AG08396 (cell line): Measurements from ENCODE around the gene ZBED4.

Experiments
- DNase-seq: peaks from one replicate; pipeline ENCODE4 v3.0.0; 2012; ENCODE audit warnings: low spot score, mixed read lengths

The ZBED4 gene

DNA sequence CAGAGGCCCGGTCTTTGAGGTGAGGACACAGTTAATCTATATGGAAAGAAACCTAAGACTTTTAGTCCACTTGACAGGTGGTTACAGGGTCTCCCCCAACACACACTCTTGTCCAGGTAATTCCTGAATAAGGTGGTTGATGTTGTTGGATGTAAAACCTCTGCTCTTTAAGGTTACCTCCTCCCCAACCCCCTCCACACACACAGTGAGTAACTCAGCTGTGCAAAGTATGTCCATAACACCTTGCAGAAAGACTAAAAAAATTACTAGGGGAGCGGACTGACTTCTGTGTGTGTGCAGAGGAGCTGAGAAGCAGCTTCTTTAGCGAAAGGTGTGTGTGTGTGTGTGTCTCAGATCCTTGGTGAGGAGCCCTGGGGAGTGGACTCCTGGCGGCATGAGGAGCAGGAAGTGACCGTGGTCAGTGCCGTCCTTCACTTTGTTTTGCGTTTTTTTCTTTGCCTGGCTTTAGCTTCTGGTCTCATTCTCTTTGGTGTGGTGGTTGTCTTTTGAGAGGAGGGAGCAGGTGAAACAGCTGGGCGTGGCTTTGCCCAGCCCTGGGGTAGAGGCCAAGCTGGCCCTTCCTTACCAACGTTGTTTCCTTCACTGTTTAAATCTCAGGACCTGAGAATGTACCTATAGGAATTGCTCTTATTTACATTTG, 1.7 kb downstream of the ZBED4 start:
- no peak for DNase-seq

DNA sequence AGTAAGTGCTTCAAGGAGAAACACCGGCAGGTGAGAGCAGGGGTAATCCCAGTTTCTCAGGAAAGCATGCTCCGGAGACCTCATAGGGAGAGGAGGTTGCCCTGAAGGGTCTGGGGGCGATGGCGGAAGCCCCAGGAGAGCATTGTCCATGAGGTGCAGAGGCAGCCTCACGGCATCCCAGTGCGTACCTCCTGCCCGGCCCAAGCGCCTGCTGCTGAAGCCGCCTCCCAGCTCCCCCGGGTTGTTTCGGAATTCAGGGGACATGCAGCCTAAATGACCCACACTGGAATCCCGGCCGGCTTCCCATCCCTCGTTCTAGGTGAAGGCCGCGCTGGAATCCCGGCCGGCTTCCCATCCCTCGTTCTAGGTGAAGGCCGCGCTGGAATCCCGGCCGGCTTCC, 2.7 kb downstream of the ZBED4 start:
- no peak for DNase-seq

DNA sequence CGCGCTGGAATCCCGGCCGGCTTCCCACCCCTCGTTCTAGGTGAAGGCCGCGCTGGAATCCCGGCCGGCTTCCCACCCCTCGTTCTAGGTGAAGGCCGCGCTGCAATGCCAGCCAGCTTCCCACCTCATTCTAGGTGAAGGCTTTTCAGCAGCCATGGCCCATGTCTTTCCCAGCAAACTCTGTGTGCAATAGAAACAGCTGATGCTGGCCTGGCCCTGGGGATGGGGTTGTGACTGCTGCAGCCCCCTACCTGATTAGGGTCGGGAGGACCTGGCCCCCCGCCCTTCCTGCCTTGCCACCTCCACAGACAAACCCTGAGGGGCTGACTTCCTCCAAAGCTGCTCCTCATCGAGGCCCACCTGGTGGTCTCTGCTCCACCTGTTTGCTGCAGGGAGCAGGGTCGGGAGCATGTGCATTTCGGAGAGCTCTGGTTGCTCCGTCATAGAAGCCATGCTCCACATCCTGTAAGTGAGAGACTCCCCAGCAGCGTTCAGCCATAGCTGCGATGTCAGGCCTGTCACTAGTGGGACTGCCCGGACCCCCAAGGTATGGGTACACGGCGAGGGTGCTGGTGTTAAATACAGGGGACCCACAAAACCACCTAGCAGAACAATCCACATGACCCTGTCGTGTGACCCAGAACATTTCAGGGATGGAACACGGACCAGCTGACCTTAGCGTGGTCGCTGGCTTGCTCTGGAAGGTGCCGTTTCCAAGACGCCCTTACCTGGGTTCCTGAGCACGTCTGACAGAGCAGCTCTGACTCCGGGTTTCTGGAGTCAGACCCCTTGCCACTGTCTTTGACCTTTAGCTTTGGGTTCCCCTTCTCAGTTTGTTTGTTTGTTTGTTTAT, 3.3 kb downstream of the ZBED4 start:
- no peak for DNase-seq

DNA sequence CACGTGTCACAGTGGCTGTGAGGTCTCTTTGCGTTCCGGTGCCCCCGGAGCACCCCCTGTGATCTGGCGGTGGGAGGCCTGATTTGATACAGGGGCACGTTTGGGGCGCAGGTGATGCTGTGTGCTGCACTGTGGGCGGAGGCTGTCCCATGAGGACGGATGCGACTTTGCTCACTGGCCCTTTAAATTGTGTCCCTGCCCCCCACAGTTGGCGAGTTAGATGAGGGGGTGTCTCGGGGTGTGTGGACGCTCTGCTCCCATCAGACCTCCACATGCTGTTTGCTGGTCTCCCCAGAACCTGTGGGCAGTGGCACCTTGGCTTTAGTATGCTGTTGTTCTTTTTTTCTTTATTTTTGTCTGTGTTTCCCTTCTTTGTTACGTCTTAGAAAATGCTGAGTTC, 5.2 kb downstream of the ZBED4 start:
- no peak for DNase-seq

DNA sequence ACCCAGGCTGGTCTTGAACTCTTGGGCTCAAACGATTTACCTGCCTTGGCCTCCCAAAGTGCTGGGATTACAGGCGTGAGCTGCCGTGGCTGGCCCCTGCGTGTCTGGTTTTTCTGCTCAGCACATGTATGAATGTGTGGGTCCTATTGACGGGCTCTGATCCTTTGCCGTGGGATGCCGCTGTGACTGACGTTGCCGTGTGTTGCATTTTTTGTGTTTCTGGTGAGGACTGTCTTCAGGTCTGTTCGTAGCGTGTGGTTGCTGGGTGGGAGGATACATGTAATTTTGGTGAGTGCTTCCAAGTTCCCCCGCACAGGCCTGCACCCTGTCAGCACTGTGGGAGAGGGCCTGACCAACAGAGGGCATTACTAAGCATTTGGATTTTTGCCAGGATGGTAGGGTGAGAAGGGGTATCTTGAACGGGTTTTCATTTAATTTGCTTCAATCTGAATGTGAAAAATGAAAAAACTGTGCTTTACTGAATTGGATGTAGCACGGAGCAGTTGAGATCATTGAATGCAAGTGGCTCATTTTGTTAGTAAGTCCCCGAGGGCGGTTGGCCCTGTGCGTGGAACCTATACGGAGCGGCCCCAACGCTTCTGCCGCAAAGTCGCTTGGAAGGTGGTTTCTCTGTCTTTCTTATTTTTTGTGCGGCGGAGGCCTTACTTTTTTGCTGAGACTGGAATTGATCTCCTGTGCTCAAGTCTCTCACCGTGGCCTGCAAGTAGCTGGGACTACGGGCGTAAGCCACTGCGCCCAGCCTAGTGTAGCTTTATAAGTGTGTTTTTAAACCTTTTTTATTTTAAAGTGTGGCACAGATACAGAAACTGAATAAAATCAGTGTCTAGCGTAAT, 8.2 kb downstream of the ZBED4 start:
- DNase-seq, result no peak

DNA sequence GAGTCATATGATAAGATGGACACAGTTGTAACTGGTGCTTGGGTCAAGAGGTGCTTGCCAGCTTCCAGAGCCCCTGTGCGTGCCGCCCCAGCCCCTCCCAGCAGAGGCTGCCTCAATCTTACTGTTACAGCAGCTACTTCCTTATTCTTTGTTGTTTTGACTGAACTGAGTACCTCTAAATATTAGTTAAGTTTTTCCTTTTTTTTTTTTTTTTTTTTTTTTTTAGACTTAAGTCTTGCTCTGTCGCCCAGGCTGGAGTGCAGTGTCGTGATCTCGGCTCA, 8.8 kb downstream of the ZBED4 start:
- DNase-seq, result no peak

DNA sequence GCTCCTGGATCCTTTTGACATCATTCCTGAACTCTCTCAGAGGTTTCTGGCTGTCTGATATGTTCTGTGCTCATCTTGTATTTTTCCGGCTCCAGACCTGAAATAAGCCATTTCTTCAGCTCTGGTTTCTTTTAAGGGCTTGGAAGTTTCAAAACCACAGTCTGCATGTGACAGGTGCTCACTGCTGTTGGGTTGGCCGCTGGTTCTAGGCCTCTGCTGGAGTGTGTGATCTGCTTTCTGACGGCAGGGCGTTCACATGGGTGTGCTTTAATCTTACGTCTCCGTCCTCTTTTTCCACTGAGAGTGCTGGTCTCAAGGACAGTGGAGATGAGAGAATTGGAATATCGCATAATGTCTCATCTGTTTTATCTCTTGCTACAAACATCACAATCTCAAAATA, 10.3 kb downstream of the ZBED4 start:
- DNase-seq, result no peak

DNA sequence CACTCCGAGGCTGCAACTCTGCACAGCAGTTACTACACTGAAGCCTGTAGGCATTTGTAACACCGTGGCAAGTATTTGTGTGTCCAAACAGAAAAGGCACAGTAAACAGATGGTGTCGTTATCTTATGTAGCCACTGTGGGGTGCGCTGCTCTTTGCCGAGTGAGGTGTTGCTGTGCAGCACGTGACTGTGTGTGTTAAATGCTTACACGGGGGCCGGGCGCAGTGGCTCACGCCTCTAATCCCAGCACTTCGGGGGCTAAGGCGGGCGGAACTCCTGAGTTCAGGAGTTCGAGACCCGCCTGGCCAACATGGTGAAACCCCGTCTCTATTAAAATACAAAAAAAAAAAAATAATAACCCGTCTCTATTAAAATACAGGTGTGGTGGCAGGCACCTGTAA, 11.5 kb downstream of the ZBED4 start:
- DNase-seq, result no peak

DNA sequence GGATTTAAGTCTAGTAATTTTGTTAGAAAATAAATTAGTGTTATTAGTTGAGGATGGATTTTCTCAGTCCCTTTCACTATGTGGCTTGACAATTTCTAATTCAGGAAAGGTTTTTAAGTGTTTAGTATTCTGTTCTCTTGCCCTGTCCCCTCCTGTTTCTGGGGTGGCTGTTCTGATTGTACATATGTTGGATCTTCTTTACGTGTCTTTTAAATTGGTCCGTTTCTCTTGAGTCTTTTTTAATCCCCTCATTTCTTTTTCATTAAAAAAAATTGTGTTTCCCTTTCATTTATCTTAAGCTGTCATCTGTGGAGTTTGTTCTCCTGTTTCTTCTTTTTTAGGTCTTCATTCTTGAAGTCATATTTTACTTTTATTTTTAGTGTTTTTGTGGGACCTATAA, 12.5 kb downstream of the ZBED4 start:
- no peak for DNase-seq

DNA sequence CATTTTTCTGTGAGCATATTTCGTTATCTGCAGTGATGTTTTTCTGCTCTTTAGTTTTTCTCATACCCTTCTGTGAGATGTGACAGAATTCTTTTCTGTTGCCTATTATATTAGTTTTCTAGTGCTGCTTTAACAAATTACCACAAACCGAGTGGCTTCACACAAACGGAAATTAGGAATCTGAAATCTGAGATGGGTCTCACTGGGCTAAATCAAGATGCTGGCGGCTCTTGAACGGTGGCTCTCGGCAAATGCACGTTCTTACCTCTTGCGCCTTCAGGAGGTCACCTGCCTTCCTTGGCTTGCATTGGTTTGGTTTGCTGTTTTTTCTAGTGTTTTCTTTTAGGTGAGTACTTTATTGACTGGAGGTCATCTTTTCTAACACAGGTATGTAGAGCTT, 13.0 kb downstream of the ZBED4 start:
- no peak for DNase-seq

DNA sequence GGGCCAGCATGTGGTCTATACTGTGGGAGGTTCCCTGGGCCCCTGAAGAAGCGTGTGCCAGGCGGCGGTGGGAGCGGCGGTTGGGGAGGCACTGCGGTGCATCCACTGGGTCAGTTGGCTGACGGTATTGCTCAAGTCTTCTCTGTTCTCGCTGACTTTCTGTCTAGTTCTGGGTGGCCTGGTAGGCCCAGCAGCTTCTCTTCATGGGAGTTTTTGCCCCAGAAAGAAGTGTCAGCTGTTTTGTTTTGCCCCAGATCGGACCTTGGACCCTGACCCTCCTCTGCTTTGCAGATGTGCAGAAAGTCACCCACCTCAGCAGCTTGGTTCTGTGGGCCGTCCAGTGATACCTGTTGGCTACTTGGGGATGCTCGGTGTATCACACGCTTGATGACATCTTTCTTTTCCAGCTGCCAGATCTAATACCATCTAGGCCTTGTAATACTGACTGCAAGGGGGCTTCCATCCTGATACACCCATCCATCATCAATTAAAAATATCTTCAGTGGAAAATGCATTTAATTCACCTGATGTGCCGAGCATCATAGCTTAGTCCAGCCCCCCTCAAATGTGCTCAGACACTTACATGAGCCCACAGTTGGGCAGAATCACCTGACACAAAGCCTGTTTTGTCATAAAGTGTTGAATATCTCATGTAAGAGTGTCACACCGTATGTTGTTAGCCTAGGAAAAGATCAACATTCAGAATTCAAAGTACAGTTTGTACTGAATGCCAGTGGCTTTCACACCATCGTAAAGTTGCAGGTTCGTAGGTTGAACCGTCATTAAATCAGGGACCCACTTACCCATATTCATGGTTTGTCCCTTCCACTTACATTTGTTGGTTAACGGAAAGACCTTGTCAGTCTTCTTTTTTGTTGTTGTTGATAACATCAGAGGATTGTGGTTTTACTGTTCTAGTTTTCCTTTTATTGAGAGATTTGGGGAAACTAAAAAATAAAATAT, 13.9 kb downstream of the ZBED4 start:
- no peak for DNase-seq

DNA sequence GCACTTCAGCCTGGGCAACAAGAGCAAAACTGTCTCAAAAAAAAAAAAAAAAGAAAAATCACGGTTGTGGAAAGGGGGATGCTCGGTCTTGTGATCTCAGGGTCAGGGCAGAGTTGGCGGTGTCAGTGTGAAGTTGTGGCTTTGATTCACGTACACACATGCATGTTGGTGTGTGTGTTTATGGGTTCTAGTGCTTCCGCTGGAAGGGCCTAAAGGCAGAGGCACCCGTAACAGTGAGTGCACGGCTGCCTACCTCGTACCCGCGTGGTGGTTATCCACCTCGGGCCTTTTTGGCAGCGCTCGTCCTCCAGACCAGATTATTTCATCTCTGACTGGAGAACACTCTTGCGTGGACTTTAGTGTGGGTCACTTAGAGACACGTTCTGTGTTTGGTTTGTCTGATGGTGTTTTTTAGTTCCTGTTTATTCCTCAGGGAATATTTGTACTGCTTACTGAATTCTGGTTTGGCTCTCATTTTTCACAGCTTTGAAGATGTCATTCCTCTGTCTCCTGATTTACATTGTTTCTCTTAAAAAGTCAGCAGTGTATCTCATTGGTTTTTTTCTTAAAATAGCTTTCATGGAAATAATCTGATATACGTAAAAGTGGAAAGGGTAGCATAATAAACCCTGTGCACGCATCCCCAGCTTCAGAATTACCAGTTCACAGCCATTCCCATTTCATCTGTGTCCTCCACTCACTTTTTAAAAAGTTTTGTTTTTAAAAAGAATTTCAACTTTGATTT, 15.6 kb downstream of the ZBED4 start:
- no peak for DNase-seq

DNA sequence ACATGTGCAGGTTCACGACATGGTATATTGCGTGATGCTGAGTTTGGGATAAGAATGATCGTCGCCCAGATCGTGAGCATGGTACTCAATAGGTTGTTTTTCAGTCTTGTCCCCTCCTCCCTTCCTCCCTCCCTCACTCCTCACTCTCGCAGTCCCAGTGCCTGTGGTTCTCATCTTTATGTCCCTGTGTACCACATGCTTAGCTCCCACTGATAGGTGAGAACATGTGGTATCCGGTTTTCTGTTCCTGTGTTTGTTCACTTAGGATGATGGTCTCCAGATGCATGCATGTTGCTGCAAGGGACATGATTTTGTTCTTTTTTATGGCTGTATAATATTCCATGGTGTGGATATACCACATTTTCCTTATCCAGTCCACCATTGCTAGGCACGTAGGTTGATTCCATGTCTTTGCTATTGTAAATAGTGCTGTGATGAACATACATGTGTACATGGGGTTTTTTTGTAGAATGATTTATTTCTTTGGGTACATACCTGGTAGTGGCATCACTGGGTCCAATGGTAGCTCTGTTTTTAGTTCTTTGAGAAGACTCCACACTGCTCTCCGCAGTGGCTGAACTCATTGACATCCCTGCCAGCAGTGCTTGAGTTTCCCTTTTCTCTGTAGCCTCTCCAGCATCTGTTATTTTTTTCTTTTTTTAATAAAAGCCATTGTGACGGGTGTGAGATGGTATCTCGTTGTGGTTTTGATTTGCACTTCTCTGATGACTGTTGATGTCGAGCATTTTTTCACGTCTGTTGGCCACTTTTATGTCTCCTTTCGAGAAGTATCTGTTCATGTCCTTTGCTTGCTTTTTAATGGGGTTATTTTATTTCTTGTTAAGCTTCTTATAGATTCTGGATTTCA, 16.4 kb downstream of the ZBED4 start:
- no peak for DNase-seq

DNA sequence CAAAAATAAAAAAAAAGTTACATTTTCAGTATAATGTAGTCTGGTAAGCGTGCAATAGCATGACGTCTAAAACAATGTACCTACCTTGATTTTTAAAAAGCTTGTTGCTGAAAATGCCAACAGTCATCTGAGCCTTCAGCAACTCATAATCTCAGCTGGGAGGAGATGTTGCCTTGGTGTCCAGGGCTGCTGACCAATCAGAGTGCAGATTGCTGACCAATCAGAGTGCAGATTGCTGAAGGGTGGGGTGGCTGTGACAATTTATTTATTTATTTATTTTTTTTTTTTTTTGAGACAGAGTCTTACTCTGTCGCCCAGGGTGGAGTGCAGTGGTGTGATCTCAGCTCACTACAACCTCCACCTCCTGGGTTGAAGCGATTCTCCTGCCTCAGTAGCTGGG, 17.8 kb downstream of the ZBED4 start:
- no peak for DNase-seq

DNA sequence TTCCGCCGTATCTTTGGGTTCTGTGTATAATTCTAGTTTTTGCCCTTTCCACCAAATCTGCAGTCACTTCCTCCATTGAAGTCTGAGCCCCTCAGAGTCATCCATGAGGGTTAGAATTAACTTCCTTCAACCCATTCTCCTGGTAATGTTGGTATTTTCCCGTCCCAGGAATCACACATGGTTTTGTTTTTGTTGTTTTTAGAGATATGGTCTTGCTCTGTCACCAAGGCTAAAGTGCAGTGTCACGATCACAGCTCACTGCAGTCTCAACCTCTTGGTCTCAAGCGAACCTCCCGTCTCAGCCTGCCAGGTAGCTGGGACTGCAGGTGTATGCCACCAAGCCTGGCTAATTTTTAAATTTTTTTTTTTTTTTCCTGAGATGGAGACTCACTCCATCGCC, 18.7 kb downstream of the ZBED4 start:
- DNase-seq, result no peak

DNA sequence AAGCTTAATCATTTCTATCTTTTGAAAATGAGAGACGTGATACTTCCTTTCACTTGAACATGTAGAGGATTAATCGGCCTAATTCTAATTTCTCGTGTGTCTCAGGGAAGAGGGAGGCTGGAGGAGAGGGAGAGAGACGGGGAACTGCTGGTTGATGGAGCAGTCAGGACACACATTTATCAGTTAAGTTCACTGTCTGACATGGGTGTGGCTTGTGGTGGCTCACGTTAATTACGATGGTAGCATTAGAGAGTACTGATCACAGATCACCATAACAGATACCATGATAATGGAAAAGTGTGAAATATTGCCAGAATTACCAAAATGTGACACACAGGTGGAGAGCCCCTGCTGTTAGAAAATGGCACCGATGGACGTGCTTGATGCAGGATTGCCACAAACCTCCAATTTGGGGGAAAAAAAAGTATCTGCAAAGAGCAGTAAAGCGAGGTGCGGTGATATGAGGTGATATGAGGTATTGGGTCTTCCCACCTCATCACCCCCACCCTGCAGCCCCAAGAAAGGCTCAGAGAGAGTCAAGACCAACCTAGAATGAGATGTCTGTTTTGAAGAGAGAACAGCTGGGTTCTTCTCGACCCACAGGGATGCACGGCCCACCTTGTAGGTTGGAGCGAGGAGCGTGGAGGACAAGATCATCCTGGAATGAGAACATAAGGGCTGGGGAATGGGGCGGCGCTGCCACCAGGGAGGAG, 19.7 kb downstream of the ZBED4 start:
- DNase-seq, result no peak

DNA sequence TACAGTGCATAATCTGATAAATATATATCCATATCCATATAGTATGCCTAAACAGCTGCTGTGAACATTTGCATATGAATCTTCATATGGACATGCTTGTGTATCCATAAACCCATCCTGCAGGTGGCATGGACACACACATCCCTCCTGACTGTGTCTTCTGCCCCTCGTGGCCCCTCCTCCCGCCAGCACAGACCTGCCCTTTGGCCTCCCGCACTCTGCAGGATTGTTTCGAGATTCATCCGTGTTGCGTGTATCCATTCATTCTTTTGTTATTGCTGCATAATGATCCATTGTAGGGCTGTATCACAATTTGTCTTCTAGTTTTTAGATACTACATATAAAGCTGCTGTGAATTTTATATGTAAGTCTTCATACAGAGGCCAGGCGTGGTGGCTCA, 24.0 kb downstream of the ZBED4 start:
- no peak for DNase-seq

DNA sequence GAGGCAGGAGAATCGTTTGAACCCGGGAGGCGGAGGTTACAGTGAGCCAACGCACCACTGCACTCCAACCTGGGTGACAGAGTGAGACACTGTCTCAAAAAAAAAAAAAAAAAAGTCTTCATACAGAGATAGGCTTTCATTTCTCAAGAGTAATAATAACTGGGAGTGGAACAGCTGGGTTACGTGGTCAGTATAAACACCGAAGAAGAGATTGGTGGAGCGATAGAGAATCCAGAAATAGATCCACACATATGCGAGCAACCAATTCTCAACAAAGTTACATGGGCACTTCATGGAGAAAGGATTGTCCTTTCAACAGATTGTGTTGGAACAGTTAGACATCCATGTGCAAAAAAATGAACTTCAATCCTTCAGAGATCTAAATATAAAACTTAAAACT, 24.6 kb downstream of the ZBED4 start:
- no peak for DNase-seq

DNA sequence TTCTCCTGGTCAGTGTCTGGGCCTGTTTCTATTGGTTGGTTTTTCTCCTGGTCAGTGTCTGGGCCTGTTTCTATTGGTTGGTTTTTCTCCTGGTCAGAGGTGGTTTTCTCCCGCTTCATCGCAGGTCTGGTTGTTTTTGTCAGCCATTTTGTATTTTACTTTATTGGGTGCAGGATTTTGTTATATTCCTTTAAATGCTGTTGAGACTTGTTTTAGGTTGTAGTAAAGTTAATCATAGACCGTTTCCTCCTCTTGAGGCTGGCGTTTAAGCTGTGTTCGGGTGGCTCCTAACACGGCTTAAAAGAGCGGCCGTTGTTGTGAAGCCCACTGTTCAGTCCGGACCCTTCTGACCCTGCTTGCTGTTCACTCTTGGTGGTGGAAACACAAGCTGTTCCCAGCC, 26.2 kb downstream of the ZBED4 start:
- DNase-seq, result no peak

DNA sequence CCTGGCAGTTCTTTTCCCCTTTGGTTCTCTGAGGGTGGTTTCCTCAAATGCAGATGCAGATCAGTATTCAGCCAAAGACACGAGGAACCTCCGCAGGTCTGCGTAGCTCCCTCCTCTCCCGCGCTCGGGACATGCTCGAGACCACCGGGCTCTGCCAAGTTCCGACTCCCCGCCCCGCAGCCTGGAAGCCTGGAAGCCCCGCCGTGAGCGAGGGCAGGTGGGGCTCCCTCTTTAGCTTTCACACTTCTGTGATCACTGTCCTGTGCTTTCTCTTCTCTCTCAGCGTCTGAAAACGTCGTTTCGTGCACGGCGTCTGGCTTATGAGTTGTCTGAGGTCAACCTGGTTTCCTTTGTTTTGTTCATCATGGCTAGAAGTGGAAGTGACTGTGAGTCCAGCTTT, 26.6 kb downstream of the ZBED4 start:
- no peak for DNase-seq
